ENCODE results near the gene RCCD1.

DNA sequence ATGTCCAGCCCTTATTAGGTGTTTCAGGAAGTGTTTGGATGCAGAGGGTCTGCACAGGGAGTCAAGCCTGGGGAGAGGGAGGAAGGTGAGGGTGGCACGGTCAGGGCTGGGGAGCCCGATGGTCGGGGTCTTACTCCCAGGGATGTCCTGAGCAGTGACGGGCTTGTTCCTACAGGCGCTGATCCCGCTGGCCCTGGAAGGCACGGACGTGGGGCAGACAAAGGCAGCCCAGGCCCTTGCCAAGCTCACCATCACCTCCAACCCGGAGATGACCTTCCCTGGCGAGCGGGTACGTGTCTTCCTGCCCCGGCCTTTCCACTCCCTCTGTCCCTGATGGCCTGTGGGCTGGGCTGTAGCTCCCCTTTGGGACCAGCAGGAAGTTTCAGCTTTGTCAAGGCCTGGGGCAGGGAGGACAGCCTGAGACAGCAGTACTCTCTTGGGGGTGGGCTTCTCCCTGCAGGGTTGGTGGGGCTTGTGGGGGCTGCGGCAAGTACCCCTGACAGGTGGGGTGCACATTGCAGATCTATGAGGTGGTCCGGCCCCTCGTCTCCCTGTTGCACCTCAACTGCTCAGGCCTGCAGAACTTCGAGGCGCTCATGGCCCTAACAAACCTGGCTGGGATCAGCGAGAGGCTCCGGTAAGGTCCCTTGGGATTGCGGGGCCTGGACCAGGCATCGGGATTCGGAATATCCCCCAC is 4.6 kb upstream of the RCCD1 start:
- TF ChIP-seq, protein P1, sequence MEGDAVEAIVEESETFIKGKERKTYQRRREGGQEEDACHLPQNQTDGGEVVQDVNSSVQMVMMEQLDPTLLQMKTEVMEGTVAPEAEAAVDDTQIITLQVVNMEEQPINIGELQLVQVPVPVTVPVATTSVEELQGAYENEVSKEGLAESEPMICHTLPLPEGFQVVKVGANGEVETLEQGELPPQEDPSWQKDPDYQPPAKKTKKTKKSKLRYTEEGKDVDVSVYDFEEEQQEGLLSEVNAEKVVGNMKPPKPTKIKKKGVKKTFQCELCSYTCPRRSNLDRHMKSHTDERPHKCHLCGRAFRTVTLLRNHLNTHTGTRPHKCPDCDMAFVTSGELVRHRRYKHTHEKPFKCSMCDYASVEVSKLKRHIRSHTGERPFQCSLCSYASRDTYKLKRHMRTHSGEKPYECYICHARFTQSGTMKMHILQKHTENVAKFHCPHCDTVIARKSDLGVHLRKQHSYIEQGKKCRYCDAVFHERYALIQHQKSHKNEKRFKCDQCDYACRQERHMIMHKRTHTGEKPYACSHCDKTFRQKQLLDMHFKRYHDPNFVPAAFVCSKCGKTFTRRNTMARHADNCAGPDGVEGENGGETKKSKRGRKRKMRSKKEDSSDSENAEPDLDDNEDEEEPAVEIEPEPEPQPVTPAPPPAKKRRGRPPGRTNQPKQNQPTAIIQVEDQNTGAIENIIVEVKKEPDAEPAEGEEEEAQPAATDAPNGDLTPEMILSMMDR (IDR thresholded peaks at IDR 0.05): no peak
- TF ChIP-seq EZH2 (IDR thresholded peaks at IDR 0.05) (no peak), EZH2phosphoT487 (IDR thresholded peaks at IDR 0.05) (no peak)

Measured in neural progenitor cell (in vitro differentiated cells).